ENCODE measurements around the gene AUTS2.

The AUTS2 gene

DNA sequence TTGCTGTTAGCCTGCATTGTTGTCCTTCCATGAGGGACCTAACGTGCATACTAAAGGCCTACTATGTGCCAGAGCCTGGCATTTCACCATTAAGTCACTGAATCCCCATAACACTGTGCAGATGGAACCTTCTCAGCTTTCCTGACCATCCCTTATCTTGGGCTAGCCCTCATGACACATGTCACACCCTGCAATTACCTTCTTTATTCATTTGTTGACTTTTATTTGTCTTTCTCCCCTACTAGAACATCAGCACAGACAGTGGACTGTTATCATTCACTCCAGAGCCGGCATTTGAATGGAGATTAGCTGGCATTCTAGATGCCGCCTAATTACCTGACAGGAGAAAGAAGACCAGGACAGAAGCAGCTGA lies 1062.5 kb downstream of the AUTS2 start:
- DNase-seq, result no peak

DNA sequence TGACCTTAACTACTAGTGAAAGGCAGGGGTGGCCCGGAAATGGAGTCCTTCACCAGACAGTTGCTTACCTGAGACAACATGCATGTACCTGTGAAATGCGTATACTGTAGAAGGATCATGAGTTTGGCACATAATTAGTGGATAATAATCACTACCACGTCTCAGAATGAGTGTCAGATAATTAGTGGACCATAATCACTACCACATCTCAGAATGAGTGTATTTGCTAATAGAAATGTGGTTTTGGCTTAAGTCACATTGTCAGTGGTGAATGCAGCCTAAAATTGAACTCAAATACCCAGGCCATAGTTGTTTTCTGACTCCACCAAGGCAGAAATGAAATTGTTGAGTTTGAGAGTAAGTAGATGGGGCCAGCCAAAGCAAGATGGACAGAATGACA lies 1065.4 kb downstream of the AUTS2 start:
- DNase-seq, result no peak

DNA sequence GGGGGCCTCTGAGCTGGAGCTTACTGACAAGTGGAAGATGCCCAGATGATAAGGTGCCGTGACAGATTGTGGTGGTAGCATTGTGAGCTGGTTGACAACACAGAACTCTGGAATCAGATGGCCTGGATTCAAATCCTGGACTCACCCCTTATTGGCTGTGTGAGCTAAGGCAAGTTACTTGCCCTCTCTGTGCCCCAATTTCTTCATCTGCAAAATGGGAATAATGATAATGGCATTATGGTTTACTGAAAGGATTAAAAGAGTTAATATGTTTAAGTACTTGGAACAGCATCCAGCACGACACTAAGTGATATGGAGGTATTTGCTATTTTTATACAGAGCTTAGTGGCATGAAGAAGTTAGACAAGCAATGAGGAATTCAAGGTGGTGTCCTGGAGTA lies 1067.7 kb downstream of the AUTS2 start:
- DNase-seq, result no peak

DNA sequence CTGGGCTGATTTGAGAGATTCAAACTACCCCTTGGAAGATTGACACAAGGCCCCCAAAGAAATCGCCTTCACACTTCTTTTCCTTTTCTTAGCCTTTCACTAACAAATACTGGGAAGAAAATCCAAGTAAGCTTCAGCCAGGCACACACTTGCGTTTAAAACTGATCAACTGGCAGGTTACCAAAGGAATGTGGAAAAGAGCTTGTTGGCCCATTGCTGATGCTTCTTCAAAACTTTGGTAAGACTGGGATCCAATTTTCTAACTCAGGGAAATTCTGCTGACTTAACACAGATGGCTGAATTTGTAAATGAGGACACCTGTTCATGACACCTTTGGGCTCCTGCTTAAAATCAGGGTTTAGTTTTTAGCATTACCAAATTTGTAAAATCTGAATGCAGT lies 1069.1 kb downstream of the AUTS2 start:
- DNase-seq, result no peak

DNA sequence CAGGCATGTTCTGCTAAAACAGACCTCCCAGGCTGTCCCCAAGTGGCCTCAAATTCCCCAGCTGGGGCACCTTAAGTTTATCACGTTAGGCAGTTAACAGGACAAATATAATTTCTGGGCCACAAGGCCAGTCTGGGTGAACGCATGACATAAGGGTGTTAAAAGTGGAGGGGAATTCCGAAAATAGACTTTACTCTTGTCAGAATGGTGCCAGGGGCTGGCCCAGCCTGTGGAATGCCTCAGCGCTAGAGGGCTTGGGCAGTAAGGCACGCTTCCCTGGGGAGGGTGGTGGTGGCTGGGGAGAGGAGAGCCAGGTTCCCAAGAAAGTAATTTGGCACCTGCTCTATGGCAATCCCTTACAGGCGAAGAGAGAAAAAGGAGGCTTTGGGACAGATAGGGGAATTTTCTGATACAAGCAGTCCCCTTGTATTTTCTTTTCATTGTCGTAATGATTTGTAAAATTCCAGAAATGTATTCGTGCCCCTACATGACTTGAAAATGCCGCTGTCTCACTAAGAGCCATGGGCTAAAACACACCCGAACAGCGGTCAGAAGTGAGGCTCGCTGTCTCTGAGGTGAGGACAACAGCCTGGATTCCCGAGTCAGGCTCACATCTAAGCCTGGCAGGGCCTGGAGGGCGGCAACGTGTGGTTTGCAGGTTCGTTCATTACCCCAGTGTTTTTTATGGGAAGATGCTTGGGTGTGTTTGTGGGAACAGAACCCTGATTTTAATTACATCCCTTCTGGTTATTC lies 1070.5 kb downstream of the AUTS2 start:
- DNase-seq, result no peak

DNA sequence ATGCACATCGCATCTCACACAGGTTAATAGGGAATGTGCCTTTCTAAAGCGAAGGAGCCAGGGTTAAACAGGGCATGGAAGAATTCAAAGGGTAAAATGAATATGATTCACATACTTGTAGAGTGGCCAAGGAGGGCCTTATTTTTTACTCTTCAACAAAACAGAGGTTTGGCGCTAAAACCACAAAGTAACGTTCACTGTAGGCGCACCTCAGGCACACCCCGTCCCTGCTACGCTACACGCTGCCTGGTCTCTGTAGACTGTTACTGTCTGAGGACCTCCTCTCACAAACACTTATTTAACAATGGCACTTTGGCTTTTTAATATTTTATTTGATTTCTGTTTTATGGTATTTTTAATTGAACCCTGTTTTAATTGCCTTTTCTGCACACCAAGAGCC lies 1071.6 kb downstream of the AUTS2 start:
- no peak for DNase-seq

DNA sequence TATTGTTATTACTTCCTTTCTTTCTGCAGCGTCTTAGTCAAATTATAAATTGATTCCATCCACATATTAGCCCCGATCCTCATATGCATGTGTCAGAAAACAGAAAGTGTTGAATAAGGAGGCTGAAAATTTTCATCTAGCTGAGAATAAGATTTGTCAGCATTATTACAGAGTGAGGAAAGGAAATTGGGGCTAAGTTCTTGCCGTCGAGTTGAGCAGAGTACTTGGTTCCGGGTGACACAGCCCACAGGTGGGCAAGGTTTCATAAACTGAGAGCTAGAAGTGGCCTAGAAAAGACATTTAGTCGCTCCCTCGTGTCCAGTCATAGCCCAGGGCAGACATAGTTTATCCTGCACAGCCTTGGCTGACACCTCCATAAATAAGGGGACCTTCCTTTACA lies 1072.0 kb downstream of the AUTS2 start:
- DNase-seq, result no peak

DNA sequence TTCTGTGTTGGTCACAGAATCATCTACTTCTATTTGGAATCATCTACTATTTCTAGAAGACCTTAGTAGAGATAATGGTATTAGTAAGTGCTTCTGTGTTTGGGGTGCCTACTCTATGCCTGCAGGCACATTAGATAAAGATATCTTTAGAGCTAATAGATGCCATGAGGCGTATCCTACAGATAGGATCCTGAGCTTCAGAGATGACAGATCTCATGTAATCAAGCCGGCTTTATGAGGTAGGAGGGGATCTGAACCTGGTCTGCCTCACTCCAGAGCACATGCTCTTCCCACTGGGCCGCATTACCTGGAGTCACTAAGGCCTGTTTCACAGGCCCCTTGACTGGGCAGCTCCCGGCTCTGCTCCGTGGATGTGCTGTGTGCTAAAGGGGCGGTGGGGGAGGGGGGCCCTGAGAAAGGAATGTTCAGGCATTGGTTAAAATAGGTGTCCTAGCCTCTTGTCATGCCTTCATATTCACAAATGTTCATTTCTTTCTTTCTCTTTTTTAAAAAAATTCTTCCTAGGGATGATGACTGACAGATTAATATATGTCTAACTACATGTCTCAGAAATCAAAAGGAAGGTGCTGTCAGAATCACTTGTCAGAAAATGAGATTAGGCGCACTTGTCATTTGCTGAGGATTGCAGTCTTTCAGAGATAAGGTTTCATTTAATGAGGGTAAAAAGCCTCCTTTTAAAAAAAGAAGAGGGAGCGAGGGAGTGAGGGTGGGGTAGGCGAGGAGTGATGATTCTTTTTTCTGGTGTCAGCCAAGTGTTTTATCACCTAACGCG lies 1075.7 kb downstream of the AUTS2 start:
- no peak for DNase-seq

DNA sequence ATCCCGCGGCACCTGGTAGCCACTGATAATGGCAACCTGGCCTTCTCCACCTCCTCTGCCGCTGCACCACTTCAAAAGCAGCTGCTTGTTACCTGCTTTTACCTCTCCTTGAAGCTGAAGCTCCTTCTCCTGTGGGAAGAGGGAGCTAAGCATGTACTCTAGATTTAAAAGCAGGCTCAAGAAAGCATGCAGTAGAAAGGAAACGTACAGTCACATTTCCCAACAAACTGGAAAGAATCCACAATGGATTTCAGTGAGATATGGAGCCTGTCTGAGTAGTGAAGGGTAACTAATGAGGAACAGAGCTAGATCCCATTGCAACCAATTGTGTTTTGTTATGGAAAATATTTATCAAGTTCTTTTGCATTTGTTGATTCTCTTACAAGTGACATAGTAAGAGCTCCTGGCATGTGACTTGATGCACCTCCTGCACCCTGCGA lies 1076.3 kb downstream of the AUTS2 start:
- DNase-seq, result no peak

DNA sequence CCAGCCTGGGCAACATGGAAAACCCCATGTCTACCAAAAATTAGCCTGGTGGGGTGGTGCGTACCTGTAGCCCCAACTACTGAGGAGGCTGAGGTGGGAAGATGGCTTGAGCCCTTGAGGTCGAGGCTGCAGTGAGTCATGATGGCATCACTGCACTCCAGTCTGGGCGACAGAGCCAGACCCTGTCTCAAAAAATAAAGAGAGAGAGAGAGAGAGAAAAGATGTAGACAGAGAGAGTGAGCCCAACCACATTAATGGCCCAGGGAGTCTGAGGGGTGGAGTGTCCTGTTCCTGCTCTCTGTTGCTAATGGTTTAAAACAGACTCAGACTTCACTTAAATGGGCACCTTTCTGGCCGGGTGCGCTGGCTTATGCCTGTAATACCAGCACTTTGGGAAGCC lies 1078.0 kb downstream of the AUTS2 start:
- no peak for DNase-seq

DNA sequence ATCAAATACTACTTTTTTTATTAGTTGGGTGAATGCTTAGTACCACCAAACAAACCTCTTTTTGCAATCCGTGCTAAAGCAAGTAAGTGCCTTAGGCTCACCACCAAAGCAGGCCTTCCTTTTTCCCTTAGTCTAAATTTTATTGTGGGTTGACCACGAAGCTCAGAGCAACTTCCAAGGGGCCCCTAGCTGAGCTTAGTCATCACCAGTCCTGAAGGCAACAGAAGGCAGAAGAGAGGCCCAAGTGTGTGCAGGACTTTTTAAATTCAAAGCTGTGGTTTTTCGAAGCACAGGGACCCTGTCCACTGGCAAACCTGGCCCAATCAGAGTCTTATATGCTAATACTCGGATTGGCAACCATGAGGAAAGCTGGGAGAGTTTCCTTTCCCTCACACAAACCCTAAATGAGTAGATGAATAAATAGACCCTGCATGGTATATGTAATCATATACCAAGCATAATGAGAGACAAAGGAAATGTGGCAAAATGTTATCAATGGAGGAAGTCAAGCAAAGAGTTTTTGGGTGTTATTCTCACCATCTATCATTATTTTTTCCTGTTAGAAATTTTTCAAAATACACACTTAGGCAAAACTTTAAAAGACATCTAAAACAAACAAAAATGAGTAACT lies 1080.5 kb downstream of the AUTS2 start:
- no peak for DNase-seq

DNA sequence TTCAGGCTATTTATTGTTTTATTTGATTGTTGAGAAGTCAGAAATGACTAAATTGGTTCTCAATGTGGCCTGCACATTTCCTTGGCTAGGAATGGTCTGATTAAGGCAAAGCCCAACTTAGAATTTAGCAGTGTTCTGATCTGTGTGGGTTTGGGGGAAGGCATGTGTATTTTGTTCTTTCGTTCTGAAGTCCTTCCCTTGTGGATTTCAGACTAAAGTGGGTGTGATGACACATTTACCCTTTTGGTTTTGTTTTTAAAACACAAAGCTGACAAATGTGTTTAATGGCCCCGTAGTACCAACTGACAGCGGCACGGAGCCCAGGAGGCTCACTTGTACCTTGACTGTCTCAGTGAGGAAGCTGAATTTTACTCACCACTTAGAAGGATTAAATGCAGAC lies 1081.4 kb downstream of the AUTS2 start:
- DNase-seq, result no peak

DNA sequence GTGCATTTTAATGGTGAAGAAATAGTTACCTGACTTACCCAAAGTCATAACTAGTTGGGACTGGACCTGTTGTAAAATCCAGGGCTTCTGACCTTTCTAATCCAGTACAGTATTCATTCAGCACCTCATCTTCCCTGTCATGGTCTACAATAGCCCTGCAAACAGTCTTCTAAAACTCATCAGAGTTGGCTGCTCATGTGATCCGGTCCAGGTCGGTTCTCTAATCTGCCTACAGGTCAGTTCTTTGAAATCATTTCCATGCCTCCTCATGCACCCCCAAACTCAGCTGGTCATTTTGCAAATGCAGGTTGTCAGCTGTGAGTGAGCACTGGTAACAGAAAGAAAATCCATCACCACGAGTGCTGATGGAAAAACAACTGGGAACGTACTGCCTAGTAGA lies 1082.0 kb downstream of the AUTS2 start:
- DNase-seq, result no peak

DNA sequence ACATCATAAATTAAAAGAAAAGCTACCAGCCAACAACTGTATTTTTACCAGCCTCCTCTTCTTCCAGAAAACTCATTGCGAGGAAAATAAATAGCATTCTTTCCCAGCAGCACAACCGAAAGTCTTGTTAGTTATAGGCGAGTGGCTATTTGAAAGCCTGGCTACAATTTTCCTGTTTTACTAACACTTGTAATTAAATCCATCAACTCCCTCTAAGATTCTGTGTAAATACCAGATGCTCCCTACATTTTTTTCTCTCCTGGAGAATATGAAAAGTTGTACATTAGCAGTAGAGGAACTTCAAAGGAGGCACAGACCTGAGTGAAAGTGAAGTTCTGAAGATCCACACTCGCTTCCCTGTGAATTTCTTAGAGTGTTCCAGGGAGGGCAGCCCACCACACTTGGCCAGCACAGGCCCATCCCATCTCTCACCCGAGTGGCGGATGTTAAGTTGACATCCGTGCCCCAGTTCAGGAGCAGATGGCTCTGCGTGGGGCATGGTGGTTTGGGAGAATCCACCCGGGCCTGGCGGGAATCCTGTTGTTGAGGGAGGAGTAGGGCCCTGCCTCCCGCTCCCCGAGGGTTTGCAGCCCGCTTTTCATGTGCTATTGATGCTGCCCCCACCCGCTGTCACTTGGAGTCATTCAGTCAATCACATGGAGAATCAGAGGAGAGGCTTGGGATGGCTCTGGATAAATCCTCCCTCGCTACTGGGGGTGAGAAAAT lies 1082.6 kb downstream of the AUTS2 start:
- DNase-seq, result no peak

DNA sequence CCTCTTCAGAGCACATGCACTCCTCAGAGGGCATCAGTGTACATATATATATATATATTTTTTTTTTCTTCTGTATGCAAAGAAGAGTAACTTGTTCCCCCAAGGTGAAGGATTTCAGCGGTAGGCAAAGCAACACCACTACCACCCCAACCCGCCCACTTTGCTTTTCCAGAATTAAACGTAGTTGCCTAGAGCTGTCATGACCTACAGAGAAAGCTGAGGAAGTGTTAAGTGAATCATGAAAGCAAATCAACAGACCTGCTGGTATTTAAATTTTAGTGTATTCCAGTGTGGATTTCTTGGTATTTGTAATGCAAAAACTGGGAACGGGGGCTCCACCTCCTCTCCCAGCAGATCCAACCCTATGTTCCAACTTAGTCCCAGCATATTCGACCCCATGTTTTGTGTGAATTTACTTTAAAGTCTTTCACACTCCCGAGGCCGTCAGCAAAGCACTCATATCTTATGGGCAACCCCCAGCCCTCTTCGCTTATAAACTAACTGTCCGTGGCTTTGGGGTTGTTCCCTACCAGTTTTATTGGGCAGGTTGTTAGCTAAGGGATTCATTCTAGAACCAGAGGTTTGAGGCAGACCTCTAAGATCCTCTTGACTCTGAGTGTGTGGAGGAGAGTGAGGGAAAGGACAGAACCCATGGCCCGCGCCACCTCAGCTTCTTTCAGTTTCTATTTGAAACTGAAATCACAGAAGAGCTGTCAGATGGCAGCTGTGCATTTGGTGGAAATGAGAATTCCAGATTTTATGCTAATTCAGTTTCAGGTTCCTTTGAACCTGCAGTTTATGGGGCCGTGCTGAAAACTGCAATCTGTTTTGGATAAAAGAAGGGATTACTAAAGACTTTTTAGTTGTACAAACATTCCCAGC lies 1083.4 kb downstream of the AUTS2 start:
- DNase-seq, result no peak

DNA sequence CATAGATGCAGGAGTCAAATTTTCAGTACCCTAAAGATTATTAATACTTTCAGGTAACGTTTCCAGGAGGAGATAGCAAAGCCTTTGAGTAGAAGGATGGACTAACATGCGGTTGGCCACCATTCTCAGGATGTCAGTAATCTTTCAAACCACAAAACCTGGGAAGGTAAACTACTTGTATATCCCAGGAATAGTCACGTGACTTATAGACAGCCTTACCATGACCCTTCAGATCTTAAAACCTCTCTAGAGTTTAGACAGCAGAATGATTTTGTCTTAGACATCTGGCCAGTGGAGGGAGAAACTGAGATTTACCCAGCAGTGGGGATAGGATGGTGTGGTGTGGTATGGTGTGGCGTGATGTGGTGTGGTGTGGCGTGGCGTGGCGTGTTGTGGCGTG lies 1085.9 kb downstream of the AUTS2 start:
- DNase-seq, result no peak

DNA sequence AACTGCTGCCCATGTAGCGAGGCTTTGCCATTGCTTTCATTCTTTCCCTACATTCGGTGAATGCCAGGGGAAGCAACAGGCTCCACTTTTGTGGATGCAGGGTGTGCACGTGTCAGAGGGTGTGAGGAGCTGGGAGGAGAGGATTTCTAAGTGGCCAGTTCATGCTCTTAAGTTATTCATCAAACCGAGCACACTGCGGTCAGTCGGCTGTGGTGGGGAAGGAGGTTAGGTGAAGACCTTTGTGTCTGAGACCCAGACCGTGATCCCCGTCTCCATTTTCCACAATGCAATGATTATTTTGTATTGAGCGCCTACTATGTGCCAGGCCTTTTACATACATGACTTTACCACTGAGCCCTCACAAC lies 1095.0 kb downstream of the AUTS2 start:
- DNase-seq, result no peak

DNA sequence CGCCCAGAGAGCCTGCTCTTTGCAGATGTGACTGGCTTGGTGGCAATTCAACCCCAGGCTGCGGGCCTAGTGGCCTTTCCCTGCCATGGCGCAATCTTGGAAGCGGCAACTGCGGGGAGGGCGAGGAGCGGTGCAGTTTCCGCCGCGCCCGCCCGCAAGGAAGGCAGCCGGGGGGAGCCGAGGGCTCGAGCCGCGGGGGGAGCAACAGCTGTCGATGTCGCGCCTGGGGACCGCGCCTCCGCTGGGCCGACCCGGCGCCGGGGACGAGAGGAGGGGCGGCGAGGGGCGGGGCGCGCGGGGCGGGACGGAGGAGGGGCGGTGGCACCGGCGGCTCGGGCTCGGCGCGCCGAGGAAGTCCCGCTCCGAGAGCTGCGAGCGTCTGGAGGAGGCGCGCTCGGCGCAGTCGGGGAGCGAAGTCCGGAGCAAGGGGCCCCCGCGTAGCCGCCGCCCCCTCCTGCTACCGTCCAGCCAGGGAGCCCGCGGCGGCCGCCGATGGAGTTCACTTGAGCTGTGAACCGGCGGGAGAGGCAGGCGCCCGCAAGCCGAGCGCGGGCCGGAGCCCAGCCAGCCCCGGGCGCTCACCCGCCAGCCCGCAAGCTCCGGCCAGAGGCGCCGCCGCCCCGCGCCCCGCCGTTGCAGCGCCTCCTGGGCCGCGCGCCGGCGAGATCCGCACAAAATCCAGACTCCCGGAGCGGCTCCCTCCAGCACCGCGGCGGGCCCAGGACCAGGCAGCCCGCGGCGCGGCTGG lies 1095.6 kb downstream of the AUTS2 start:
- peak; percentile 63 for DNase-seq

DNA sequence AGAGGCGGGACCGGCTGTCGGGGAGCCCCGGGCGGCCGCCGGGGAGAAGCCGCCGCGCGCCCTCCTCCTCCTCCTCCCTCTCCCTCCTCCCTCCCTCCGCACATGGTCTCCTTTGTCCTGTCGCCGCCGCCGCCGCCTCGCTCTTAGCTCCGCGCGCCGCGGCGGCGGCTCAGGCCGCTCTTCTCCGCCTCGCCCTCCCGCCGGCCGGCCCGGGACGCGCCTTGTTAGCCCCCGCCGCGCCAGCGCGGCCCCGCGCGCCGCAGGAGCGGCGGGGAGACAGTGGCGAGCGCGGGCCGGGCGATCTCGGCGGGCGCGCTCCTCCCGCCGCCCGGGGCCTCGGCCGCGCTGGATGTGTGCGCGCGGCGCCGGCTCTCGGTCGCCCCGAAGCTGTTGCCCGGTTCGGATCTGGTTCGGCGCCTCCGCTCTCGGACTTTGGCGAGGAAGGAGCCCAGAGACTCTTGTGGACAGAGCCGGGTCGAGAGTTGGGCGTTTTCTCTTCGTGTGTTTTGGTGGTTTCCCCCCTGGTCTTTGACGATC lies 1096.2 kb downstream of the AUTS2 start:
- no peak for DNase-seq

DNA sequence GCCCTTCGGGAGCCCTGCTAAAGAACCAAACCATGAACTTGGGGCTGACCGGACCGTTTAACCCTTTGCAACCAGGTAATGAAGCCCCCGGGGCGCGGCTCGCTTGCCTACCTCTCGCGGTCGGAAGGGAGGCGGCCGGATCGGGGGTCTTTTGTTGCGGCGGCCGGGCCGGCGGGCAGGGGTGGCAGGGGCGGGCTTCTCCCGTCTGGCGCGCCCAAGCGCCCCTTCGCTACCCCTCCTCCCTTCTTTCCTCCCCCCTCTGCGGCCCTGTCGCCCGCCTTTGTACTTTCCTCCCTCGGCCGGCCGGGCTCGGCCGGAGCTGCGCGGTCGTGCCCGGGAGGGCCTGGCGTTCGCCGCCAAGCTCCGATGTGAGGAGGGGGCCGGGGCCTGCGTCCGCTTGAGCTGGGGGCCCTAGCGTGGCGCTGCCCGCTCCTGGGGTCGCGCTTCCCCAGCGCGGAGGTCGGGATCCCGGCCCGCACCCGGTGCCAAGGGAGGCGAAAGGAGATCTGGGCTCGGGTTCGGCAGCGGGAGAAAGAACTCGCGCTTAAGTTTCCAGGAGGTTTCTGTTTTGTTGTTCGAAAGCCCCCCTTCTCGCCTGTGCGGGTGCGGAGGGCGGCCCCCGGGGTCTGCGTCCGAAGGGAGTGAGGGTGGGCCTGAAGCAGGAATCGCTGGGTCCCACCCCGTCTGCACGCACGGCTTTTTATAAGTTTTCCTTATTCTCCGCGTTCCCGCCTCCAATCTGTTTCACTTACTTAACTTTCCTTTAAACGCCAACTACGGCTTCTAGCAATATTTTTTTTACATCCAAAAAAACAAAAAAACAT lies 1096.9 kb downstream of the AUTS2 start:
- no peak for DNase-seq

DNA sequence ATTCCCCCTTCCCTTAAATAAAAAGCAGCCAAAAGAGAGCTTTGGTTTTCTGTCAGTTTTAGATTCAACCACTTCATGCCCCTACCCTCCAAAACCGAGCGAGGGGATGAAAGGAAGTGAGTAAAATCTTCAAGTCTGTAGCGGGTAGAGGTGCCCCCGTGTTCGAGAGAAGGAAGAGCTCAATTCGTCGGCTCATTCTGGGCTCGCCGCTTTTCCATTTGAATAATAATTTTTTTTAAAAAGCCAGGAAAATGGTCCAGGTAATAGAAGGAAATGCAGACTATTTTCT lies 1097.5 kb downstream of the AUTS2 start:
- no peak for DNase-seq
